B cell (primary cell): ENCODE results near the gene MRTO4. TPM values are rescaled to one million over a fixed set of nuclear protein-coding genes. Genes with fewer than 3 reads are reported as not detected.

Experiments
- ATAC-seq: fragments of 200-7000 bp; cut with Tn5 transposase; one replicate; pipeline ENCODE4 v1.10.0; 2021; ENCODE audit warnings: low read depth, mild to moderate bottlenecking, moderate number of reproducible peaks, moderate library complexity
- CTCF ChIA-PET: fragments of 350-600 bp; sonication (Branson Sonifier 250); formaldehyde crosslinking; loops from one replicate; lab custom pipeline; 2021; ENCODE audit warnings: antibody characterized with exemption, inconsistent platforms; lab: Charles Lee
- POLR2A ChIA-PET: fragments of 350-600 bp; sonication (Branson Sonifier 250); formaldehyde crosslinking; loops from one replicate; lab custom pipeline; 2021; ENCODE audit warnings: antibody characterized with exemption; lab: Charles Lee
- DNase-seq: peaks from one replicate; pipeline ENCODE4 v3.0.0; 2013
- H2AFZ ChIP-seq: 2 replicates; pipeline ENCODE4 v1.6.1; 2012; ENCODE audit warnings: mild to moderate bottlenecking, low read depth, low read length; ENCODE audit not compliant: insufficient read depth, poor library complexity, severe bottlenecking
- H3K27ac ChIP-seq, 2 donors: 1 replicate in 1 of 2; 2 replicates in 1 of 2; pipeline ENCODE4 v1.5.1; 2012 to 2013; ENCODE audit warnings: low read length in 2 of 2, mild to moderate bottlenecking in 2 of 2, moderate library complexity in 1 of 2
- H3K27me3 ChIP-seq, 4 experiments: fragments of 200-600 bp in 1 of 4; sonication (generic) in 1 of 4; replicated peaks in 1 of 4; 1 replicate in 2 of 4; 2 replicates in 2 of 4; pipeline versions ENCODE4 v1.6.1 to v1.7.0; 2013 to 2016; ENCODE audit warnings: low read length in 3 of 4, mild to moderate bottlenecking in 2 of 4, mixed read lengths in 1 of 4, moderate library complexity in 1 of 4; ENCODE audit not compliant: insufficient read depth in 4 of 4, control insufficient read depth in 3 of 4; ENCODE audit errors: control extremely low read depth in 1 of 4
- H3K36me3 ChIP-seq, 2 experiments: replicated peaks in 1 of 2; 1 replicate in 1 of 2; 2 replicates in 1 of 2; pipeline versions ENCODE4 v1.6.1 to v1.7.1; 2013; ENCODE audit warnings: low read length in 1 of 2; ENCODE audit not compliant: insufficient read depth in 2 of 2, control insufficient read depth in 1 of 2; ENCODE audit errors: control extremely low read depth in 1 of 2, extremely low read depth in 1 of 2
- H3K4me1 ChIP-seq, 2 donors: fragments of 200-600 bp in 1 of 2; sonication (generic) in 1 of 2; 1 replicate in 1 of 2; 2 replicates in 1 of 2; pipeline versions ENCODE4 v1.5.1 to v1.6.1; 2013 to 2017; ENCODE audit warnings: low read length in 2 of 2; ENCODE audit not compliant: control insufficient read depth in 2 of 2, insufficient read depth in 2 of 2
- H3K4me2 ChIP-seq: replicated peaks from 2 replicates; pipeline ENCODE3; 2012; ENCODE audit warnings: mild to moderate bottlenecking, low read depth, low read length; ENCODE audit not compliant: poor library complexity, severe bottlenecking
- H3K4me3 ChIP-seq, 5 experiments: fragments of 200-600 bp in 1 of 5; sonication (generic) in 1 of 5; 1 replicate in 3 of 5; 2 replicates in 2 of 5; pipeline versions ENCODE4 v1.5.1 to v1.7.0; 2011 to 2016; ENCODE audit warnings: low read length in 4 of 5, mild to moderate bottlenecking in 4 of 5, low read depth in 2 of 5, control low read depth in 1 of 5, moderate library complexity in 1 of 5; ENCODE audit not compliant: insufficient read depth in 1 of 5; ENCODE audit errors: control extremely low read depth in 1 of 5, extremely low read depth in 1 of 5
- H3K79me2 ChIP-seq: fragments of 200-600 bp; sonication (generic); one replicate; pipeline ENCODE4 v1.6.0; 2016; ENCODE audit warnings: low read length; ENCODE audit not compliant: control insufficient read depth, insufficient read depth
- H3K9ac ChIP-seq: fragments of 200-600 bp; sonication (generic); 2 replicates; pipeline ENCODE4 v1.6.1; 2017; ENCODE audit warnings: mild to moderate bottlenecking, low read length, moderate library complexity
- H3K9me3 ChIP-seq, 3 donors: one replicate each; pipeline versions ENCODE4 v1.6.1 to v1.7.1; 2013; ENCODE audit warnings: low read length in 2 of 3; ENCODE audit not compliant: control insufficient read depth in 2 of 3, insufficient read depth in 1 of 3; ENCODE audit errors: control extremely low read depth in 1 of 3
- H4K20me1 ChIP-seq: 2 replicates; pipeline ENCODE4 v1.6.0; 2012; ENCODE audit warnings: mild to moderate bottlenecking, low read length; ENCODE audit not compliant: insufficient read depth, control insufficient read depth, poor library complexity, severe bottlenecking
- H3K27ac Mint-ChIP-seq: one replicate; pipeline ENCODE4 v1.8.0; 2021; ENCODE audit warnings: mixed read lengths
- H3K27me3 Mint-ChIP-seq: one replicate; pipeline ENCODE4 v1.8.0; 2021; ENCODE audit warnings: mixed read lengths
- H3K4me1 Mint-ChIP-seq: one replicate; pipeline ENCODE4 v1.8.0; 2021; ENCODE audit warnings: mixed read lengths
- H3K4me3 Mint-ChIP-seq: one replicate; pipeline ENCODE4 v1.8.0; 2021; ENCODE audit warnings: mixed read lengths
- H3K9me3 Mint-ChIP-seq: one replicate; pipeline ENCODE4 v1.8.0; 2022; ENCODE audit warnings: mixed read lengths; ENCODE audit not compliant: insufficient read depth
- CTCF ChIP-seq: fragments of 200-600 bp; IDR thresholded peaks from one replicate; pipeline ENCODE4 v1.8.0; 2022; ENCODE audit warnings: antibody characterized with exemption, mild to moderate bottlenecking
- EZH2 ChIP-seq: IDR thresholded peaks from 2 replicates; pipeline ENCODE4 v1.6.1; 2012; ENCODE audit warnings: borderline replicate concordance, low read depth, mild to moderate bottlenecking, moderate library complexity, low read length; ENCODE audit not compliant: insufficient read depth, poor library complexity, severe bottlenecking
- WGBS: methylation state at CpG from one replicate; pipeline ENCODE4 v1.1.5; 2013; ENCODE audit warnings: missing lambda C conversion rate; ENCODE audit not compliant: insufficient coverage; 5-methylcytosine and 5-hydroxymethylcytosine counted together
- intact Hi-C: fragments of 100-400 bp; cut with micrococcal nuclease; formaldehyde crosslinking; loops from one replicate; pipeline ENCODE4 v1.10.0; 2022
- polyA plus RNA-seq: library from polyadenylated mRNA; depleted of rRNA; stranded (reverse); fragments of >200 nt; gene quantifications from 2 replicates; pipeline ENCODE4 v1.2.3, GENCODE V29; 2012
- total RNA-seq, 2 donors: library from RNA; stranded (reverse); fragments of 120-200 nt in 1 of 2; gene quantifications; 1 replicate in 1 of 2; 2 replicates in 1 of 2; pipeline versions ENCODE4 v1.2.3 to v1.2.4, GENCODE V29; 2013 to 2022

MRTO4 gene
- total and polyA plus RNA-seq, 2 donors (not counting 1 experiment from before 2014, with no cell fraction given) = 10.6 to 28.1 TPM

DNA sequence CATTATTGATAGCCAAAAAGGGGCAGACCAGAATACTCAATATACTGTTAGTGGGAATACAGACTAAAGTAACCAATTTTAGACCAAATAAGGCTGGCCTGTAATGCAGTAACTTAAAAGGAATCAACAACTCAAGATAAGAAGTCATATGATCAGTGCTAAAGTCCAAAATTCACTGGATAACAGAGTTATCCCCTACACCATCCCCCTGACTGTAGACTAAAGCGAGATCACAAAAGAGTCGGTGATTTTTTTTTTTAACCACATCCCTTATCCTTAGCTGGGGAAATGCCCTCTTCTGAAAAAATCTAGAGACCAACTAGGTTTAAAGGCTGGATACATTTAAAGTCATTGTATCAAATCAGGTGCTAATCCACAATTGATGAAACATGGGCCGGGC lies 49.2 kb upstream of the MRTO4 start:
- no peaks in the 10 kb centered on the region for H3K9me3 ChIP-seq
- no peaks in the 10 kb centered on the region for H3K27me3 Mint-ChIP-seq
- no peak overlapping the region for H3K4me2 ChIP-seq
- H3K79me2 ChIP-seq = peaks cover 87% of the 10 kb centered on the region
- no peak for DNase-seq
- intact Hi-C loops = no loop called here
- H3K4me3 Mint-ChIP-seq = no peak overlapping the region
- H2AFZ ChIP-seq = no peak overlapping the region
- no peak overlapping the region for H3K27ac Mint-ChIP-seq
- H3K9me3 Mint-ChIP-seq = no peaks in the 10 kb centered on the region
- 86% methylated on average over 1 of the region's 3 CpGs for whole genome bisulfite sequencing
- no peak for TF ChIP-seq EZH2
- no peak for TF ChIP-seq CTCF
- no peaks in the 10 kb centered on the region for H3K27me3 ChIP-seq
- no peak overlapping the region for H3K27ac ChIP-seq
- peaks cover 4 to 12% of the 10 kb centered on the region in 2 donors for H3K4me1 ChIP-seq
- ChIA-PET CTCF (no interaction called here), POLR2A (no interaction called here)
- H3K36me3 ChIP-seq = peaks cover 11 to 51% of the 10 kb centered on the region in 2 experiments
- peaks cover 32% of the 10 kb centered on the region for H3K4me1 Mint-ChIP-seq
- no peak overlapping the region for H3K9ac ChIP-seq
- no peak for ATAC-seq
- H4K20me1 ChIP-seq = peaks cover 79% of the 10 kb centered on the region
- H3K4me3 ChIP-seq = no peak overlapping the region

DNA sequence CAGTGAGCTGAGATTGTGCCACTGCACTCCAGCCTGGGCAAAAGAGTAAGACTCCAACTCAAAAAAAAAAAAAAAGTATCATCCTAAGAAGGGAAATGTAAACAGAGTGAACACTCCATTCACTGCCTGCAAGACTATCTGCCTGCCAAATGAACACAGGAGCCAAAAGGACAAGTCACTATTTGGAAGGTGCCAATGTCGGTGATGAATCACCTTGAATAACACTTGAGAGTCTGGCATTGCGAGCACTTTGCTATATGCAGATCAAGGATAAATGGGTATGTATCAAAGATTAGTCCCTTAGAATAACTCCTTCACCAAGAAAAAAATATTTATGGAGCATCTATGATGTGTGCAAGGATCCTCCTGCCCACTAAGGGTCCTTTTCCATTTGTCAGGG lies 48.2 kb upstream of the MRTO4 start:
- peaks cover 9 to 17% of the 10 kb centered on the region in 2 donors for H3K4me1 ChIP-seq
- POLR2A ChIA-PET = no interaction called here
- intact Hi-C loops = no loop called here
- H3K27me3 Mint-ChIP-seq = no peaks in the 10 kb centered on the region
- no peak overlapping the region for H3K4me2 ChIP-seq
- TF ChIP-seq EZH2 = no peak
- TF ChIP-seq CTCF = no peak
- H3K9me3 Mint-ChIP-seq = no peaks in the 10 kb centered on the region
- no peak overlapping the region for H3K27ac Mint-ChIP-seq
- no peaks in the 10 kb centered on the region for H3K27me3 ChIP-seq
- DNase-seq (no peak), ATAC-seq (no peak)
- H4K20me1 ChIP-seq = peaks cover 89% of the 10 kb centered on the region
- H3K9ac ChIP-seq = no peak overlapping the region
- peaks cover 40% of the 10 kb centered on the region for H3K4me1 Mint-ChIP-seq
- H2AFZ ChIP-seq = no peak overlapping the region
- WGBS = no CpG with 5 or more reads among the region's 2 CpGs
- H3K4me3 ChIP-seq = no peak overlapping the region
- no peaks in the 10 kb centered on the region for H3K9me3 ChIP-seq
- H3K79me2 ChIP-seq = peaks cover 93% of the 10 kb centered on the region
- CTCF ChIA-PET = no interaction called here
- no peak overlapping the region for H3K4me3 Mint-ChIP-seq
- H3K36me3 ChIP-seq = peaks cover 7 to 41% of the 10 kb centered on the region in 2 experiments
- no peak overlapping the region for H3K27ac ChIP-seq
